GM12878 (cell line): ENCODE data around the gene CLASRP. TPM values are rescaled to one million over a fixed set of nuclear protein-coding genes. Genes with fewer than 3 reads are reported as not detected.

ENCODE experiments used
- ATAC-seq: fragments of 200-7000 bp; cut with Tn5 transposase; 3 replicates; pipeline ENCODE4 v1.9.1; 2020; ENCODE audit warnings: mild to moderate bottlenecking, moderate library complexity
- BruUV-seq: library from RNA; stranded (reverse); fragments of 400-500 nt; replicated peaks from 2 replicates; lab custom pipeline; 2021; lab: Mats Ljungman, UMichigan
- CTCF ChIA-PET: fragments of 300-600 bp; sonication (Branson Sonifier 250); formaldehyde crosslinking; extraction: SDS; loops from one replicate; lab custom pipeline; 2021; ENCODE audit warnings: inconsistent platforms; lab: Yijun Ruan, JAX
- POLR2A ChIA-PET: fragments of 350-600 bp; formaldehyde crosslinking; extraction: SDS; loops from one replicate; lab custom pipeline; 2021; ENCODE audit warnings: inconsistent platforms; lab: Charles Lee
- RAD21 ChIA-PET: fragments of 300-600 bp; sonication (Branson Sonifier 250); formaldehyde crosslinking; loops from one replicate; lab custom pipeline; 2023; ENCODE audit warnings: antibody characterized with exemption; ENCODE audit not compliant: unreplicated experiment; lab: Charles Lee
- SMC1A ChIA-PET: fragments of 300-600 bp; sonication (Branson Sonifier 250); formaldehyde crosslinking; loops from one replicate; lab custom pipeline; 2023; ENCODE audit not compliant: unreplicated experiment, uncharacterized antibody; lab: Charles Lee
- DNase-seq: peaks from one replicate; pipeline ENCODE4 v3.0.0-alpha.2; 2011; ENCODE audit warnings: low read depth, low spot score
- FAIRE-seq: peaks from 3 replicates; lab custom pipeline; 2011; peaks lifted over from hg19 to GRCh38; lab: Jason Lieb, UNC
- H2AFZ ChIP-seq: 2 replicates; pipeline ENCODE4 v1.6.0; 2011; ENCODE audit warnings: low read depth, low read length, control low read depth; ENCODE audit not compliant: control insufficient read depth
- H3K27ac ChIP-seq: 2 replicates; pipeline ENCODE4 v1.5.1; 2011; ENCODE audit warnings: control low read depth; ENCODE audit not compliant: control insufficient read depth, insufficient read depth
- H3K27me3 ChIP-seq, 2 experiments: replicated peaks in 1 of 2; 2 replicates each; pipeline versions ENCODE4 v1.6.0 to v1.6.1; 2011; ENCODE audit warnings: low read length in 1 of 2; ENCODE audit not compliant: control insufficient read depth in 2 of 2, insufficient read depth in 2 of 2
- H3K36me3 ChIP-seq, 2 experiments: 2 replicates each; pipeline ENCODE4 v1.5.1; 2011; ENCODE audit warnings: low read length in 1 of 2; ENCODE audit not compliant: control insufficient read depth in 2 of 2, insufficient read depth in 2 of 2
- H3K4me1 ChIP-seq: 2 replicates; pipeline ENCODE4 v1.6.1; 2011; ENCODE audit warnings: mild to moderate bottlenecking, low read length, moderate library complexity, mixed read lengths; ENCODE audit not compliant: control insufficient read depth, insufficient read depth
- H3K4me2 ChIP-seq: 2 replicates; pipeline ENCODE4 v1.6.0; 2011; ENCODE audit warnings: control low read depth; ENCODE audit not compliant: control insufficient read depth, insufficient read depth
- H3K4me3 ChIP-seq: fragments of 200-600 bp; sonication (generic); 2 replicates; pipeline ENCODE4 v1.5.1; 2016
- H3K79me2 ChIP-seq: 2 replicates; pipeline ENCODE4 v1.6.0; 2011; ENCODE audit warnings: low read length; ENCODE audit not compliant: control insufficient read depth, insufficient read depth
- H3K9ac ChIP-seq: 2 replicates; pipeline ENCODE4 v1.8.0; 2011; ENCODE audit warnings: low read length, control low read depth, mixed read lengths; ENCODE audit not compliant: control insufficient read depth, insufficient read depth
- H3K9me3 ChIP-seq: replicated peaks from 3 replicates; pipeline ENCODE4 v1.5.1; 2011; ENCODE audit warnings: mild to moderate bottlenecking, low read length; ENCODE audit not compliant: control insufficient read depth, insufficient read depth
- H4K20me1 ChIP-seq: 2 replicates; pipeline ENCODE4 v1.6.0; 2011; ENCODE audit not compliant: control insufficient read depth, insufficient read depth
- BMI1 ChIP-seq: fragments of 450-650 bp; IDR thresholded peaks from 2 replicates; pipeline ENCODE4 v1.6.1; 2016; ENCODE audit warnings: mild to moderate bottlenecking, moderate library complexity, borderline replicate concordance
- BRCA1 ChIP-seq: IDR thresholded peaks from 2 replicates; pipeline ENCODE4 v1.6.1; 2011; ENCODE audit warnings: low read depth, low read length, improper control_type of control experiment
- CREB1 ChIP-seq: IDR thresholded peaks from 2 replicates; pipeline ENCODE4 v1.6.1; 2012; ENCODE audit warnings: low read depth, mild to moderate bottlenecking, inconsistent platforms
- GATAD2B ChIP-seq: fragments of 450-650 bp; conservative IDR thresholded peaks from 2 replicates; pipeline ENCODE4 v1.6.1; 2017; ENCODE audit warnings: low read depth, mild to moderate bottlenecking, moderate library complexity
- IRF4 ChIP-seq: IDR thresholded peaks from 2 replicates; pipeline ENCODE4 v1.6.1; 2011; ENCODE audit warnings: low read depth, low read length
- KDM1A ChIP-seq: fragments of 200-600 bp; sonication (generic); IDR thresholded peaks from 2 replicates; pipeline ENCODE4 v1.6.1; 2016; ENCODE audit warnings: borderline replicate concordance
- NFIC ChIP-seq: IDR thresholded peaks from 2 replicates; pipeline ENCODE4 v1.6.1; 2012; ENCODE audit warnings: low read depth, mild to moderate bottlenecking, inconsistent platforms, low read length, moderate library complexity
- NR2C1 ChIP-seq: fragments of 450-650 bp; IDR thresholded peaks from 2 replicates; pipeline ENCODE4 v1.6.1; 2017; ENCODE audit warnings: antibody characterized with exemption, mild to moderate bottlenecking, moderate library complexity
- PAX5 ChIP-seq: IDR thresholded peaks from 2 replicates; pipeline ENCODE4 v1.6.1; 2011; ENCODE audit warnings: low read depth, low read length, borderline replicate concordance
- PML ChIP-seq: IDR thresholded peaks from 2 replicates; pipeline ENCODE4 v1.6.1; 2012; ENCODE audit warnings: low read length, inconsistent platforms
- POLR2AphosphoS5 ChIP-seq: IDR thresholded peaks from 2 replicates; pipeline ENCODE4 v1.6.1; 2011; ENCODE audit warnings: mild to moderate bottlenecking, low read length, inconsistent platforms
- RAD21 ChIP-seq: IDR thresholded peaks from 2 replicates; pipeline ENCODE4 v1.6.1; 2011; ENCODE audit warnings: mild to moderate bottlenecking, low read depth, low read length, moderate library complexity; ENCODE audit not compliant: insufficient read depth
- SIX5 ChIP-seq: IDR thresholded peaks from 2 replicates; pipeline ENCODE4 v1.6.1; 2011; ENCODE audit warnings: mild to moderate bottlenecking, low read depth, low read length, moderate library complexity; ENCODE audit not compliant: severe bottlenecking
- SMC3 ChIP-seq: IDR thresholded peaks from 2 replicates; pipeline ENCODE4 v1.6.1; 2011; ENCODE audit warnings: low read length, improper control_type of control experiment, borderline replicate concordance
- SUPT20H ChIP-seq: IDR thresholded peaks from 2 replicates; pipeline ENCODE4 v1.6.1; 2011; ENCODE audit warnings: low read depth, mild to moderate bottlenecking, low read length, moderate library complexity, borderline replicate concordance; ENCODE audit not compliant: control insufficient read depth
- TAF1 ChIP-seq: IDR thresholded peaks from 2 replicates; pipeline ENCODE4 v1.6.1; 2011; ENCODE audit warnings: mild to moderate bottlenecking, low read depth, low read length, borderline replicate concordance
- WGBS: methylation state at CpG from one replicate; pipeline ENCODE4 v1.1.6; 2016; ENCODE audit warnings: low lambda C conversion rate; ENCODE audit not compliant: insufficient replicate concordance, insufficient coverage; ENCODE audit errors: missing lambda C conversion rate; 5-methylcytosine and 5-hydroxymethylcytosine counted together
- in situ Hi-C: fragments of 300-500 bp; cut with MboI; formaldehyde crosslinking; loops from 9 replicates; pipeline ENCODE4 v1.14.3; 2018; ENCODE audit warnings: mixed read lengths
- intact Hi-C: fragments of 100-400 bp; cut with micrococcal nuclease; formaldehyde crosslinking; loops from one replicate; pipeline ENCODE4 v1.14.2; 2022; ENCODE audit not compliant: unreplicated experiment
- polyA plus RNA-seq, 11 experiments: library from polyadenylated mRNA; depleted of rRNA in 4 of 11; unstranded in 6 of 11; stranded (reverse) in 5 of 11; fragments of >200 nt; fragmentation: Nextera tagmentation in 4 of 11; fragmentation: Illumina TruSeq in 1 of 11; extraction: Ambion mirVana in 4 of 11; extraction: Trizol in 1 of 11; gene quantifications; 1 replicate in 1 of 11; 2 replicates in 10 of 11; pipeline versions ENCODE4 v1.2.1 to v1.2.3, GENCODE V29; 2011 to 2016; ENCODE audit warnings: inconsistent platforms in 2 of 11, missing spikeins in 2 of 11, low read depth in 1 of 11
- total RNA-seq, 4 experiments: library from RNA; depleted of rRNA in 3 of 4; stranded (reverse); fragments of >200 nt in 3 of 4; fragmentation: Illumina TruSeq in 1 of 4; extraction: Trizol in 1 of 4; gene quantifications; 2 replicates each; pipeline versions ENCODE4 v1.2.1 to v1.2.3, GENCODE V29; 2013 to 2021
- TF ChIP-seq, protein P1 (sequence below): fragments of 450-650 bp; IDR thresholded peaks from 2 replicates; pipeline ENCODE4 v1.6.1; 2018; ENCODE audit warnings: borderline replicate concordance, mild to moderate bottlenecking; ENCODE audit not compliant: partially characterized antibody

CLASRP gene
- total and polyA plus RNA-seq, 10 of the 15 experiments (the other 5 are each of a cell fraction or from before 2014, with no cell fraction given), result 0.68 to 75.8 (median 30.2) TPM

DNA sequence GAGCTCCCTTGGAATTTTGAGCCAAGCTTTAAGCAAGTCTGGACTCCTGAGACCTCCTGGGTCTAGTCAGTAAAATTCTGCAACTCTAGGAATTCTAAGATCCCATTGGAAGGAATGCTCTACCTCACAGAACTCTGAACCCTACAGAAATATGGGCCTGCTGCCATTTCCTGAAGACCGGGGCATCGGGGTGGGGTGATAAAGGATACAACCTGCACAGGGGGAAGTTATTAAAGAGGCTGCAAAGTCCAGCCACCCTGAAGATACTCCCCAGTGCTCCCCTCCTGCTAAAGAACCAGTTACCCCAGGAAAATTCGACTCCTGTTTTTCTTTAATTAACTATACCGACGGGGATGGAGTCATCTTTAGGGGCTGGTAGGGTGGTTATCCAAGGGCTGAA is 51.8 kb downstream of the CLASRP start:
- H3K36me3 ChIP-seq, result peaks cover 8 to 15% of the 10 kb centered on the region in 2 experiments
- in situ Hi-C loops, result no loop called here
- H3K27me3 ChIP-seq, result no peaks in the 10 kb centered on the region
- DNase-seq, result no peak
- BruUV-seq, result no TSS peak
- H3K4me1 ChIP-seq, result peaks cover 9% of the 10 kb centered on the region
- H3K4me2 ChIP-seq, result no peak overlapping the region
- H3K79me2 ChIP-seq, result peaks cover 34% of the 10 kb centered on the region
- H4K20me1 ChIP-seq, result no peaks in the 10 kb centered on the region
- no peak overlapping the region for H3K4me3 ChIP-seq
- SMC1A ChIA-PET, result interaction anchor here (1.7 to 2.4 kb wide), 4 partner anchors 10 to 88 kb away, joined by 4 to 7 read pairs (median 6); partner anchors contain the start of gene BLOC1S3
- intact Hi-C loops, result loop anchor here (5.0 to 10.0 kb wide), 3 partner anchors 87 to 394 kb away; partner anchors contain the start of genes BLOC1S3 and TRAPPC6A
- no peak overlapping the region for H3K9ac ChIP-seq
- no peak for FAIRE-seq
- RAD21 ChIA-PET, result no interaction called here
- no peak for ATAC-seq
- peaks cover 2% of the 10 kb centered on the region; the same call in 2 of the 3 replicates for H3K9me3 ChIP-seq
- CTCF ChIA-PET, result interaction anchor here (1.1 to 3.1 kb wide), 2 partner anchors 10 to 34 kb away, joined by 4 to 12 read pairs; no protein-coding TSS in a partner anchor
- POLR2A ChIA-PET, result interaction anchor here (1.8 to 3.0 kb wide), 2 partner anchors 16 to 46 kb away, joined by 4 to 25 read pairs; no protein-coding TSS in a partner anchor
- WGBS, result 98% methylated on average over 5 of the region's 5 CpGs
- H2AFZ ChIP-seq, result no peak overlapping the region
- TF ChIP-seq SIX5 (no peak), CREB1 (no peak), BRCA1 (no peak), PML (no peak), SMC3 (no peak), KDM1A (no peak), IRF4 (no peak), TAF1 (no peak), NFIC (no peak), GATAD2B (no peak), SUPT20H (no peak), NR2C1 (no peak), PAX5 (no peak), RAD21 (no peak), POLR2AphosphoS5 (no peak), BMI1 (no peak)
- TF ChIP-seq, protein P1, sequence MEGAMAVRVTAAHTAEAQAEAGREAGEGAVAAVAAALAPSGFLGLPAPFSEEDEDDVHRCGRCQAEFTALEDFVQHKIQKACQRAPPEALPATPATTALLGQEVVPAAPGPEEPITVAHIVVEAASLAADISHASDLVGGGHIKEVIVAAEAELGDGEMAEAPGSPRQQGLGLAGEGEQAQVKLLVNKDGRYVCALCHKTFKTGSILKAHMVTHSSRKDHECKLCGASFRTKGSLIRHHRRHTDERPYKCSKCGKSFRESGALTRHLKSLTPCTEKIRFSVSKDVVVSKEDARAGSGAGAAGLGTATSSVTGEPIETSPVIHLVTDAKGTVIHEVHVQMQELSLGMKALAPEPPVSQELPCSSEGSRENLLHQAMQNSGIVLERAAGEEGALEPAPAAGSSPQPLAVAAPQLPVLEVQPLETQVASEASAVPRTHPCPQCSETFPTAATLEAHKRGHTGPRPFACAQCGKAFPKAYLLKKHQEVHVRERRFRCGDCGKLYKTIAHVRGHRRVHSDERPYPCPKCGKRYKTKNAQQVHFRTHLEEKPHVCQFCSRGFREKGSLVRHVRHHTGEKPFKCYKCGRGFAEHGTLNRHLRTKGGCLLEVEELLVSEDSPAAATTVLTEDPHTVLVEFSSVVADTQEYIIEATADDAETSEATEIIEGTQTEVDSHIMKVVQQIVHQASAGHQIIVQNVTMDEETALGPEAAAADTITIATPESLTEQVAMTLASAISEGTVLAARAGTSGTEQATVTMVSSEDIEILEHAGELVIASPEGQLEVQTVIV, result no peak
- no peak overlapping the region for H3K27ac ChIP-seq
